NK-92 (cell line): Measurements from ENCODE around the gene UNC80.

Source experiments
- DNase-seq: peaks from one replicate; lab custom pipeline; 2025; ENCODE audit not compliant: unreplicated experiment; lab: John Stamatoyannopoulos, UW

The UNC80 gene

DNA sequence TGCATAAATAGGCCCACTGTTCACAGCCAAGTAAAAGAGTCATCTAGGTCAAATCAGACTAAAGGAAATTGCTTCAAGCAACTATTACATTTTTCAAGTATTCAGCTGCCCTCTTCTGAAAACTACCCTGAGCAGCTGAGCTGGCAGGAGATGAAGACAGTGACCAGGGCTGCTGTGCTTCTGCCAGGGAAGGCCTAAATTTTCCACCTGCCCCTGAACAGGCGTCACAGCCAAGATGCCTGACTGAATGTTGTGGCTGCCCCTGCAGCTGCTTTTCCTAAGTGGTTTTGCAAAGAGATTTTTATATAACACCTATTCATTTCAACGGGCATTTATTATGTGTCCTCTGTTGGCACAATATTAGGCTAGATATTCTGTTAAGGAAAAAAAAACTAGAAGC lies 134.1 kb downstream of the UNC80 start:
- DNase-seq, result no peak

DNA sequence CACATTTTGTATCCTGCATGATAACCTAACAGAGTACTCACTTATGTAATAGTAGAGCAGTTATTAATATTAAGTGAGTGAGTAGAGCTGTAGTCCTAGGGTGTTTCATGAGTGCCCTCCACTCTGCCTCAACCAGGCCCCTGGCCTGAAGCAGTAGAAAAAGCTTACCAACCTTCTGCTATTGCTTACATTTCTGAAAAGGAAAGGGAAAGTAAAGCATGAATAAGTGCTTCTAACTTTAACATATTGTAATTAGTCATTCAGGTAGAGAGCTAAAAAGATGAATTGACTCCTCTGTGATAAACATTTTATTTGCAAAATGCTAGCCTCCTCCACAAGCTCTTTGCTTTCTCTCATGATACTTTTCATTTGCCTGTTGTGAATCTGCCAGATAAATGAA lies 136.1 kb downstream of the UNC80 start:
- no peak for DNase-seq

DNA sequence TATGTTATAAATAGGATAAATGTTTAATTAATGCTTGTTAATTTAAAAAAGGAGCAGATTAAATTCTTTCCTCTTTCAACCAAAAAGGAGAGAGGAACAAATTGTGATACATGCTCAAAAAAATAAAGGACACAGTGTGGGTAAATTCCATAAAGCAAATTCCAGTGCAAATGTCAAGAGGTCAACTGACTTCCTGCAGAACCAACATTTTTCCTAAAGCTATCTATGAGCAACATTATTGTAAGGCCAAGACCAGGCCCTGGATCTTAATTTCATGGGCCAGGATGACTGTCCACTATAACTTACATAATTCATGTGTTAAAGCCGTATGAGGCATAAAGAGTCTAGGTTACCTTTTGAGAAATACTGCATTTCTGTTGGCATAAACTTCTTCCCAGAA lies 136.9 kb downstream of the UNC80 start:
- DNase-seq, result no peak

DNA sequence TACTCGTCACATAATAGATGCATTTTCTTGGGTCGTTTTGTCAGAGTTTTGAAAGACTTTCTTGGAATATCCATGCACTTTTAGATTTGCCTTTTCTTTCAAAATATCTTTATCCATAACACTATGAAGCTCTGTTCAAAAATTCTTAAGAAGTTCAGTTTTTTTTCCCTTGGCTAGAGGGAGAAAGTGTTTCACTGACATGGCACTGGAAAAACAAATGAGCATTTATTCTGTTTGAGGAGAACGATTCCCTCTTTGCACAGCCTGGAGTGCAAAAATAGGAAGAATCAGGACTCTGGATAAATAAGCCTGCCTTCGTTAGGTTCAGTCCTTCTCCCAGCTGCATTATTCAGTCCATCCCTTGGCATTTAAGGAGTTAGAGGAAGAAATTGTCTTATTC lies 139.9 kb downstream of the UNC80 start:
- no peak for DNase-seq

DNA sequence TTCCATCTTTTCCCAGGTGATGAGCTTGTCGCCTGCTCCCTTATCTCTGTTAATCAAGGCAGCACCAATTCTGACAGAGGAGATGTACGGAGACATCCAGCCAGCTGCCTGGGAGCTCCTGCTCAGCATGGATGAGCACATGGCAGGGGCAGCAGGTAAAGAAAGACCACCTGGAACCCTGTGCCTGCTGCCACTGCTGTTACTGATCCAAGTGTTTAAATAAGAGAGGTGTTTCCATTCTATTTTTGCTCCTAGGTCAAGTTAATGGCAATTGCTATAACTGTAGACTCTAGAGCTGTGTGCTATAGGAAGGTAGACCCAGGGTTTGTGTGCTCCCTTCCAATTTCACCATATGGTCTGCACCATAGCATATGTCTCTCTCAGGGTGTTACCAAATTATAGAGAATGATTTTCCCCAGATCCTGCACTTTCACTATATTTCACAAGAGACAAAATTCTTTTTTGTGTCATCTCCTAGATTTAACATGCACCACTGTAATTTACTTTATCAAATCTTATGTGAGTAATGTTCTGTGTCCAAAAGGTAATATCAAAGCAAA lies 142.2 kb downstream of the UNC80 start:
- no peak for DNase-seq

DNA sequence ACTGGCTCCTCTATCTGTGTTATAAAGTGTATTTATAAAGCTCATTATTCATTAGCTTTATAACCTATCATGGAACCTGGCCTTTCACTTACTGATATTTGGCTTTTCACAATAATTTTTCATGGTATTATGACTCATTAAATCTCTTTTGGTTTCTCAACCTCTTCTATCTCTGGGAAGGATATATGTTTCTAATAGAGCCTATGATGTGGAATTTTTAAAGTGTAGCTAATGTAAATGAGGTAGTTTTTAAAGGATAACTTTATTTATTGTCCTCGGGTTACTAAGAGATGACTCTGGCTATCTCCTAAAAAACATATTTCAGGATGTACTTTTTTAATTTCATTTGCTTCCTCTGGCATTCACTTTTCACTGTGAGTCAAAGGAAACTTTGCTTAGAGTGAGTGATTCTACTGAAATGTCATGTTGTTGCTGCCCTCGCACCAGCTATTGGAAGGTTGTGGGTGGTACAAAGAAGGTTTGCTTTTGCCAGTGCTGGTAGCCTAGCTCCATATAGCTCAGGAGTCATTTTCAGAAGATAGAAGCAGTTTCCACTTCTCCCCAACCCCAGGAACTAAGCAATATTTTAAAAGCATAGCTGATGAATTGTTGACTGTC lies 145.6 kb downstream of the UNC80 start:
- DNase-seq, result no peak

DNA sequence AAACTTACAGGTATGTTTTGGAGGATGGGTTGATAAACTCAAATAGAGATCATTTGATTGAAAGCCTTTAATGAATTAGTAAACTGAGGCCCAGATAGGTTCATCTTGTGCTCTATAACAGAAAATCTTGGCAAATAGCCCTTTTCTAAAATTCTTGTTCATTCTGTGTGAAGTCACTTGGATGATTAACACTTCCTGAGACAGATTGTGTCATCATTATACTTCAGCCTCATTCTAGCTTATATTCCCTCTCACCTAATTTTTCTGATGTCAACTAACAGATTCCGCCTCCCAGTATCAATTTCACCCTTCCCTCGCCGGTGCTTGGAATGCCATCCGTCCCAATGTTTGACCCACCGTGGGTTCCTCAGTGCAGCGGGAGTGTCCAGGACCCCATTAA lies 146.6 kb downstream of the UNC80 start:
- DNase-seq, result no peak

DNA sequence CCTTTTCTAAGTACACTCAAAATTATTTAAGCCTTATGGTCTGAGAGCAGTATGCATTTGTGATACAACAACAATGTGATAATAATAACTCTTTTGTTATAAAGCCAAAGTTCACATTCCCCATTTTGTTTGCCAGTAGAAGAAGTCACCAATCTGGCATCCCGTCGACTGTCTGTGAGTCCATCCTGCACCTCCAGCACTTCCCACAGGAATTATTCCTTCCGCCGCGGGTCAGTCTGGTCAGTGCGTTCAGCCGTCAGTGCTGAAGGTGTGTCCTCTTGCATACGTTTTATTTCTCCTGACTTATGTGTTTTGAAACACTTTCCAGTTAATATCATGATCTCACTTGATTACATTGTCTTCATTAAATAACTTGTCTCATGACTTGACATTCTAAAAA lies 150.5 kb downstream of the UNC80 start:
- DNase-seq, result no peak

DNA sequence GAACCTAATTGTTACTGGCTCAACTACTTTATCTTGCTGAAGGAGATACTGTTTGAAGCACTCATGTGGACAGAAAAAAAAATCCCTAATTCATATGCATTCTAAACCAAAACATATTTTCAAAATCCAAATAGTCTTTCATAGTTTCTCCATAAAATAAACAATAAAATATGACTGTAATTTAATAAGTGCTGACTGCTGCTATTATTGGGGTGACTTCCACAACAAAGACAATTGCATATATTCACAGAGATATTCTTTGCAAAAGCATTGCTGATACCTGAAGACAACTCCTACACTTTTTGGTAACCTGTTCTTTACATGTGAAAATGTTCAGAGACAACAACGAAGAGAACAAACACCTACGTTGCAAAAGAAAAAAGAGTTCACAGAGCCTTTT lies 157.7 kb downstream of the UNC80 start:
- DNase-seq, result no peak

DNA sequence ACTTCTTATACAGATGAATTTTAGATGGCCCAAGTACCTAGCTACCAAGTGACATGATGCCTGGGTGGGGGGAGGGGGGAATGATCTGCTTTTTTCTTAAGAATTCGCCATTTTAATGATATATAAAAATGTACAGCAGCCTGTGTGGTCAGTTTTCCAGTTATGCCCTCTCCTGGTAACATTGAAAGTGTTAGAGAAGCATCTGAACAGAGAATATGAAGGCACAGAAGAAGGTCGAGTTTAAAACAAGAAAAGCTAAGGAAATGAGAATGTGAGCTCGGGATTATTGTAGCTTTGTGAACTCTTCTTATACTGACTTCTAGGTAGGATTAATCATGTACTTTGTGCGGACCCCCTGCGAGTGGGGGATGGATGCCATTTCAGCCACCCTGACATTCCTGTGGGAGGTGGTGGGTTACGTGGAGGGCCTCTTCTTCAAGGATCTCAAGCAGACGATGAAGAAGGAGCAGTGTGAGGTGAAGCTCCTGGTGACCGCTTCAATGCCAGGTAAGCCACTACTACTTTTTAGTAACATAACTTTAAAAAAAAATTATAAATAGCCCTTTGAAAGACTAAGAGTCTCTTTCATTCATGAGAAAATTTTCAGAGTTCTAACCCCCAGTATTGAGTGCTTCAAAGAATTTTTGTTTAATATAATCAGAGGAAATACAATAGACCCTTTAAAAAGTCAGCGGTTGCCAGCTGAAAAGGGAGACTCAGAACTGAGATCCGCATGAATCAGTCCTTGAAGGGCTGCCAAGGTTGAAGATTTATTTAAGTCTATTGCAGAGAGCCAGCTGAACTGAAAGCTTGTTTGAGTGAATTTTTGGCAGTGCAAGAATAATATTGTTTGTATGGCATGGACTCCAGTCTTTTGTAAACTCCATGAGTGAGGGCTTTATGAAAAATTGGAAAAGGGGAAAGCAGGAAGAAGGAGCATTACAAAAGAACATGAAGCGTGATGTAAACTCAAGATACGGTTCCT lies 162.2 kb downstream of the UNC80 start:
- DNase-seq, result no peak

DNA sequence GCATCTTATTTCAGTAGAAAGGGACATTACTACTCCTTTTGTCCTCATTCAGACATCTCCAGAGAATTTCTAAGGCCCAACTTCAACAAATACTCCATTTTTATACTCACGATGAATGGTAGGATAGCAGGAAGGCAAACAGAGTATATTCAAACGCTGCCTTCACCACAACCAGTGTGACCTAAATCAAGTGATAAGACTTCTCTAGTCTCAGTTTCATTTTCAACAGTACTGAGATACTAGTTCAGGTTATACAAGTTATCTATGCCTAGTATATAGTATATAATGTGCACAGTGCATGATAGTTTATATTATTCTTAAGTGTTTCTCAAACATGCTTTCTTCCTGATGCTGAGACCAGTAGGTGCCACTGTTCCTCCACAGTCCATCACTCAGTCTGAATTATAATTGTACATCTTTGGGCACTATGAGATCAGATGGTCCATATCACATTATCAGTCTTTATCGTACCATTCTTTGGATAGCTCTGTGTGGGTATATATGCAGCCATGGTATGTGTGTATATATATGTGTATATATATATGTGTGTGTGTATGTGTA lies 164.6 kb downstream of the UNC80 start:
- no peak for DNase-seq

DNA sequence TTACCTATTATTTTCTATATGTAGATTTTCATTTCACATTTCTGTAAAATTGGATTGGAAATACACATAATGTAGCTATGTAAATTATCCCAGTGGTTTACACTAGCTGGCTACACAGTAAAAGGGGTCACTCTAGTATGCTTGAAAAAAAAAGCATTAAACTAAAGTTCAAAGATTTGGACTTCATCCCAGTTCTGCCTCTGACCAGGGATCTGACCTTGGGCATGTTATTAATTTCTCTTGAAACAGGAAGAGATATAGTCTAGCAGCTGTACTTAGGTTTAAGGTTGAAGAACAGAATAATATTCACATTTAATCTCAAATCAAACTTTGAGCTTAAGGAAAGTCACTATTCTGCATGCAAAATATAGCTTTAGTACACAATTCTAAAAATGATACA lies 166.3 kb downstream of the UNC80 start:
- no peak for DNase-seq

DNA sequence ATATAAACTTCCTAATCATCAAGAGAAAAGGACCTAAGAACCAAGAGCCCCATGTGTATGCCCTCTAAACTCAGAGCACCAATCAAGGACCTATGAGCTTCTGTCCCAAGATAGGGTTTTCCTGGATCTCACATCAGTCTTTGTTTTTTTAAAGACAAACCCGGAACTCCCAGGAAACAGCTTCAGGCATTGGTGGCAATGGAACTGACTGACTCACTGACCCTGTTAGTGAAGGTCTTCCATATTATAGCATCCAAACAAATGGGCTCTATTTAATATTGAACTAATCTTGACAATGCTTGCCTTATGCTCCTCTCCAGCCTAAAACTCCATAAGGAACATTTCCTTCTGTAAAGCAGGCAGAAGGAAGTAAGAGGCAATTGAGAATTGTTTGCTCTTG lies 167.3 kb downstream of the UNC80 start:
- no peak for DNase-seq

DNA sequence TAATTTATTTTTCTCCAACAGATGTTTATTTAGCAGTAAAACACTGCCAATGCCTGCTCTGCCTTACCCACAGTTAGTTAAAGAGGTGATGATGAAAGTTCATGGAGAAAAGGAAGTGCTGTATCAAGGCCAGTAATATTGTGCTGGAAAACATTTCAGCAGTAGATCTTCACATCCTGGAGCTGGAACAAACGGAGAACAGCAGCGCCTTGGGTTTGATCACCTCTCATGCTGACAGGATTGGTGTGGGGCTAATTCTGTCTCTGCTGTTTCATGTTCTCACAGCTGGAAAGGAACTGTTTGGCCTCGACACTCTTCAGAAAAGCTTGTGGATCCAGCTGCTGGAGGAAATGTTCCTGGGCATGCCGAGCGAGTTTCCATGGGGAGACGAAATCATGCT lies 169.3 kb downstream of the UNC80 start:
- no peak for DNase-seq

DNA sequence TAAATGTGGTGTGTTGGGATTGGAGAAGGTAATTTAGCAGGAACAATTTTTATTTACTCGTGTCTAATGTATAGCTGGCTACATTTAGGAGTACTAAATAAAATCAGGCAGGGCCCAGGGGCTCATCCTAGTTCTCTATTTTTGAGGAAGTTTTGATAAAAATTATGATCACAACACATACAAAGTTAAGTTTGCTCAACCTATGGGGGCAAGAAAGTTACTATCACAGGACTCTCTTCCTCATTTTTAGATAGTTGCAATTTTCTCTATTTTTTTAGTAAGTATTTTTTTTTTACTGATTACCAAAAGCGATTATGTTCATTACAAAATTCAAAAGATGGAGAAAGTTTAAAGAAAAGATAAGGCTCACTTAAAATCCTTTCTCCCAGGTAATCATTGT lies 170.8 kb downstream of the UNC80 start:
- DNase-seq, result no peak

DNA sequence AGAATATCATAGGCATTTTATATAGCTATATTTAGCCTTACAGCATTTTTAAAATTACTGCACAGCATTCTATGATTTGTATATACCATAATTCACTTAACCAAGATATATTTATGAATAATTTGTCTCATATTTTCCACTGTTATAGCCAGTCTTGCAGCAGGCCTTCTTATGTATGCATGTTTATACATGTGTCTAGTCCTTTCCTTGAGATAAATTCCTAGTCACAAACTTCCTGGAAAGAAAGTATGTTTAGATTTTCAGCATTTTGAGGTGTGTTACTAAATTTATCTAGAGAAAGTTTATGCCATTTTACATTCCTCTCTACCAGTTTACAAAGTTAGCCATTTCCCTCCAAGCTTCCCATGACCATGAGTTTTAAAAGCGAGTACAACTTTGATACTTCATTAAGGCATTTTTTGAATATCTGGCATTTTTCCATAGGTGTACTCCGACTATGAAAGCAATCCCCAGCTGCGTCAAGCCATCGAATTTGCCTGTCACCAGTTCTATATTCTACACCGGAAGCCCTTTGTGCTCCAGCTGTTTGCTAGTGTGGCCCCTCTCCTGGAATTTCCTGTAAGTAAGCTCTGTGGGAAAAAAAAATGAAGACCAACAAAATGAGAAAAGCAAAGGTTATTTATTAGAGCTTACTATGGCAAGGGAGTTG lies 171.4 kb downstream of the UNC80 start:
- DNase-seq, result no peak

DNA sequence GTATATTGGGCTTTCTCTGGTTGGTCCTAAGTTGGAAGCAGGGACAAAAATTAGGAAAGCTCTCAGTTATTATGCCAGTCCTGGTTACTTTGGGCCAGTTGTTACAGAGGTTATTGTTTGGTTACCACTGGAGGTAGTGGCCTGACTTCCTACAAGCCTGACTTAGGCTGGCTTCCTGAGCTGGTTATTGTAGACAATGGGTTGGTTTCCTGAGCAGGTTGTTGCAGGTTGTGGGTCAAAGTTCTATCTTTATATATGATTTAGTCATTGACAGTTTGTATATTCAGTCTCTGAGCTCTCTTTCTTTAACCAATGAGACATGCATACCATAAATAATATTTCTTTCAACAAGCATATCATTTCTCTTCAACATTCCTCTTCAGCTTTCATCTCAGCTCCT lies 172.1 kb downstream of the UNC80 start:
- no peak for DNase-seq

DNA sequence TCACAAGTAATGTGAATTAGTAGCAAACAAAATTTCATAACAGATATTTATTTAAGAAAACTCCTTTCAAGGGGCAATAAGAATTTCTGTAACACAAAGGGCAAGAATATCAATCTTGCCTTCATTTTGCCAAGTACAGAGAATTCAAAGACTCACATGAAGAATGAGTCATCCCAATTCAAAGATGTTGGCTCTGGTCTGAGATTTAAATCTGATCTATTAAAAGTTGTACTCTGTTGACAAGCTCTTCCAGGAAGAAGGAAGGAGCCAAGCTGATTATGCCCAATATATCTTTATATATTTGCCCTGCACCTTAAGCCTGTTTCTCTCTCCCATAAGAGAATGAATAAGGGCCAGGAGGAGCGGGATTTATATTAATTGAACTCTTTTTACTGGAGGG lies 174.9 kb downstream of the UNC80 start:
- no peak for DNase-seq

DNA sequence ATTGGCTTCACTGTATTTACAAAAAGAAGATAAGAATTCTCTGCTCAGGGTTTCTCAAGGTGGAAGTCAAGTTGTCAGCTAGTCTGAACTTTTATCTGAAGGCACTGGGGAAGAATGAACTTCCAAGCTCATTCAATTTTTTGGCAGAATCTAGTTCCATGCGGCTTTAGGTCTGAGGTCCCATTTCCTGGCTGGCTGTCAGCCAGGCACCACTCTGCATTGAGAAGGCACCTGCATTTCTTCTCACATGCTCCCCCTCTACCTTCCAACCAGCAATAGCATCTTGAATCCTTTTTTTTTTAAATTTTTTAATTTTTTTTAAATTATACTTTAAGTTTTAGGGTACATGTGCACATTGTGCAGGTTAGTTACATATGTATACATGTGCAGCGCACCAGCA lies 184.6 kb downstream of the UNC80 start:
- no peak for DNase-seq

DNA sequence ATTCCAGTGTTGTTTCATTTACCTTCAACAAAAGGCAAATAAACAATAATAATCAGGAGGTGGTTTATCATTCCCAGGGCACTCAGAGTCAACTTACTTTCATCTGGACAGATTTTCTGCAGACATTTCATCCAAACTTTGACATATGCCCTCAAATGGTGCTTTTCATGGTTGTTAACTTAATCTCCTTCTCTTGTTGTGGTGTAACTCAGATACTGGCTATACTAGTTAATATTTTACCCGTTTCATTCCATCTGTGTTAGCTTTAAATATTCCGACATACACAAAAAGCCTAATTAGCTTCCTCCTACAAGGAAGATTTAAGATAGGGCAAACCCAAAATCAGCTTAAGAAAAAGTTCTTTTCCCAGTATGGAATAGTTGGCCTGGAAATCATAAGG lies 186.4 kb downstream of the UNC80 start:
- DNase-seq, result no peak

DNA sequence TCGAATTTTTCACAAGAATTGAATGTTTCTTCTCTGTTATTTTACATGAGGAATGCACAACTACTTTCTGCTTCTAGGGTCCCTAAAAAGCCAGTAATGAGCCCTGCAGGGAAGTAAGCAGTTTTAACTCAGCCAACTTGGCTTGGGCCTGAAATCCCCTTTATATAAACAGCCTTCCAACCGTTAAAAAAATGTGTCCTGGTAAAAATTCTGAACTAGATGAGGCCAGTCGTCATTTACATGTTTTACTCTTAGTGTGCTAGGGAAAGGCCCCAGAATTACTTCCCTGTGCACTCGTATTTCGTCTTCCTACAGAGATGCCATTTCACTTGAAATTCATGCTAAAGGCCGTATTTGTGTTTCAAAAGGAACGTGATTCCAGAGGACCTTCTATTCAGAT lies 188.4 kb downstream of the UNC80 start:
- no peak for DNase-seq
